HEK293 (cell line): Measurements from ENCODE around the gene ASCC1.
"Not testable (repeated sequence)": the region's sequence is repeated elsewhere in the genome, so short reads cannot be mapped to it uniquely, and the experiment has no call there.

Experiments used
- CTCF ChIA-PET: fragments of 350-600 bp; formaldehyde crosslinking; extraction: SDS; loops from one replicate; lab custom pipeline; 2021; ENCODE audit warnings: antibody characterized with exemption; lab: Yijun Ruan, JAX
- POLR2A ChIA-PET: fragments of 300-600 bp; formaldehyde crosslinking; extraction: SDS; loops from one replicate; lab custom pipeline; 2020; ENCODE audit warnings: antibody characterized with exemption, inconsistent platforms; lab: Yijun Ruan, JAX
- H3K27ac ChIP-seq: fragments of 200-500 bp; sonication (Bioruptor generic); 2 replicates; pipeline ENCODE4 v1.5.1; 2014; ENCODE audit warnings: low read depth, low read length, control low read depth, inconsistent platforms; ENCODE audit errors: extremely low read depth
- H3K36me3 ChIP-seq, 2 experiments: fragments of 200-500 bp in 1 of 2; sonication (Bioruptor generic) in 1 of 2; 1 replicate in 1 of 2; 2 replicates in 1 of 2; pipeline ENCODE4 v1.5.1; 2014 to 2017; ENCODE audit warnings: inconsistent platforms in 2 of 2, low read length in 2 of 2; ENCODE audit not compliant: control insufficient read depth in 2 of 2, insufficient read depth in 1 of 2
- H3K4me1 ChIP-seq: fragments of 200-500 bp; sonication (Bioruptor generic); 2 replicates; pipeline ENCODE4 v1.5.1; 2014; ENCODE audit warnings: mild to moderate bottlenecking, low read length, inconsistent platforms; ENCODE audit not compliant: control insufficient read depth, insufficient read depth
- H3K4me3 ChIP-seq: 2 replicates; pipeline ENCODE4 v1.5.1; 2011; ENCODE audit warnings: low read depth, mild to moderate bottlenecking, control low read depth, low read length, moderate library complexity
- H3K9me3 ChIP-seq: fragments of 200-500 bp; sonication (Bioruptor generic); 2 replicates; pipeline ENCODE4 v1.5.1; 2014; ENCODE audit warnings: low read depth, low read length, inconsistent platforms; ENCODE audit not compliant: control insufficient read depth, insufficient read depth
- FEZF1 ChIP-seq: fragments of 450-650 bp; formaldehyde crosslinking; IDR thresholded peaks from 2 replicates; pipeline ENCODE4 v1.5.1; 2016; ENCODE audit warnings: missing biosample characterization, missing genetic modification characterization
- HOXC10 ChIP-seq: sonication (generic); formaldehyde crosslinking; IDR thresholded peaks from 2 replicates; pipeline ENCODE4 v1.8.1; 2023; ENCODE audit warnings: mild to moderate bottlenecking, missing genetic modification reagents
- MYNN ChIP-seq: fragments of 450-650 bp; formaldehyde crosslinking; IDR thresholded peaks from 2 replicates; pipeline ENCODE4 v1.5.1; 2016; ENCODE audit warnings: missing biosample characterization, missing genetic modification characterization, borderline replicate concordance
- PRDM6 ChIP-seq: fragments of 450-650 bp; formaldehyde crosslinking; IDR thresholded peaks from 2 replicates; pipeline ENCODE4 v1.5.1; 2017; ENCODE audit warnings: missing biosample characterization, missing genetic modification characterization
- ZBTB17 ChIP-seq: fragments of 450-650 bp; formaldehyde crosslinking; IDR thresholded peaks from 2 replicates; pipeline ENCODE4 v1.5.1; 2016; ENCODE audit warnings: missing biosample characterization, missing genetic modification characterization
- ZNF274 ChIP-seq, 2 experiments: fragments of 200-500 bp in 1 of 2; fragments of 450-650 bp in 1 of 2; sonication (Bioruptor generic) in 1 of 2; formaldehyde crosslinking in 1 of 2; IDR thresholded peaks; 2 replicates each; pipeline versions ENCODE4 v1.5.1 to v1.6.1; 2014 to 2016; ENCODE audit warnings: borderline replicate concordance in 1 of 2, inconsistent platforms in 1 of 2, low read length in 1 of 2, missing biosample characterization in 1 of 2, missing genetic modification characterization in 1 of 2
- ZNF341 ChIP-seq: fragments of 450-650 bp; formaldehyde crosslinking; IDR thresholded peaks from 2 replicates; pipeline ENCODE4; 2016; ENCODE audit warnings: low read depth, missing biosample characterization, missing genetic modification characterization
- ZNF426 ChIP-seq: fragments of 450-650 bp; formaldehyde crosslinking; IDR thresholded peaks from 2 replicates; pipeline ENCODE4 v1.5.1; 2017; ENCODE audit warnings: missing biosample characterization, missing genetic modification characterization, mild to moderate bottlenecking, inconsistent platforms, moderate library complexity
- ZNF560 ChIP-seq: fragments of 450-650 bp; formaldehyde crosslinking; IDR thresholded peaks from 2 replicates; pipeline ENCODE4 v1.5.1; 2017; ENCODE audit warnings: missing biosample characterization, missing genetic modification characterization, borderline replicate concordance
- ZNF610 ChIP-seq: fragments of 450-650 bp; formaldehyde crosslinking; IDR thresholded peaks from 2 replicates; pipeline ENCODE4 v1.5.1; 2016; ENCODE audit warnings: missing biosample characterization, missing genetic modification characterization, borderline replicate concordance
- TF ChIP-seq, protein P1 (sequence below): fragments of 450-650 bp; formaldehyde crosslinking; IDR thresholded peaks from 2 replicates; pipeline ENCODE4 v1.5.1; 2016; ENCODE audit warnings: missing biosample characterization, missing genetic modification characterization
- TF ChIP-seq, protein P2 (sequence below): fragments of 450-650 bp; formaldehyde crosslinking; IDR thresholded peaks from 2 replicates; pipeline ENCODE4 v1.5.1; 2016; ENCODE audit warnings: missing biosample characterization, missing genetic modification characterization

ASCC1 gene

GRCh38 chr10:72108830-72109635, 107.0 kb downstream of the ASCC1 start:
- TF ChIP-seq ZNF610, result no peak
- no peak for TF ChIP-seq ZNF274 (IDR thresholded peaks at IDR 0.05; ENCODE audit: low read length)
- TF ChIP-seq ZNF274 (tag by site-specific recombination; IDR thresholded peaks at IDR 0.05; ENCODE audit: borderline replicate concordance), result no peak
- peak; percentile 40; the same call in 1 of the 2 replicates for TF ChIP-seq ZNF341 (tag by site-specific recombination)
- peak; percentile 89 for TF ChIP-seq MYNN (tag by site-specific recombination)
- TF ChIP-seq ZBTB17 (tag by site-specific recombination), result peak; percentile 53; the same call in 1 of the 2 replicates
- TF ChIP-seq, protein P1, sequence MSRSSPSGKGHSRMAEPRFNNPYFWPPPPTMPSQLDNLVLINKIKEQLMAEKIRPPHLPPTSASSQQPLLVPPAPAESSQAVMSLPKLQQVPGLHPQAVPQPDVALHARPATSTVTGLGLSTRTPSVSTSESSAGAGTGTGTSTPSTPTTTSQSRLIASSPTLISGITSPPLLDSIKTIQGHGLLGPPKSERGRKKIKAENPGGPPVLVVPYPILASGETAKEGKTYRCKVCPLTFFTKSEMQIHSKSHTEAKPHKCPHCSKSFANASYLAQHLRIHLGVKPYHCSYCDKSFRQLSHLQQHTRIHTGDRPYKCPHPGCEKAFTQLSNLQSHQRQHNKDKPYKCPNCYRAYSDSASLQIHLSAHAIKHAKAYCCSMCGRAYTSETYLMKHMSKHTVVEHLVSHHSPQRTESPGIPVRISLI, result no peak
- TF ChIP-seq, protein P2, sequence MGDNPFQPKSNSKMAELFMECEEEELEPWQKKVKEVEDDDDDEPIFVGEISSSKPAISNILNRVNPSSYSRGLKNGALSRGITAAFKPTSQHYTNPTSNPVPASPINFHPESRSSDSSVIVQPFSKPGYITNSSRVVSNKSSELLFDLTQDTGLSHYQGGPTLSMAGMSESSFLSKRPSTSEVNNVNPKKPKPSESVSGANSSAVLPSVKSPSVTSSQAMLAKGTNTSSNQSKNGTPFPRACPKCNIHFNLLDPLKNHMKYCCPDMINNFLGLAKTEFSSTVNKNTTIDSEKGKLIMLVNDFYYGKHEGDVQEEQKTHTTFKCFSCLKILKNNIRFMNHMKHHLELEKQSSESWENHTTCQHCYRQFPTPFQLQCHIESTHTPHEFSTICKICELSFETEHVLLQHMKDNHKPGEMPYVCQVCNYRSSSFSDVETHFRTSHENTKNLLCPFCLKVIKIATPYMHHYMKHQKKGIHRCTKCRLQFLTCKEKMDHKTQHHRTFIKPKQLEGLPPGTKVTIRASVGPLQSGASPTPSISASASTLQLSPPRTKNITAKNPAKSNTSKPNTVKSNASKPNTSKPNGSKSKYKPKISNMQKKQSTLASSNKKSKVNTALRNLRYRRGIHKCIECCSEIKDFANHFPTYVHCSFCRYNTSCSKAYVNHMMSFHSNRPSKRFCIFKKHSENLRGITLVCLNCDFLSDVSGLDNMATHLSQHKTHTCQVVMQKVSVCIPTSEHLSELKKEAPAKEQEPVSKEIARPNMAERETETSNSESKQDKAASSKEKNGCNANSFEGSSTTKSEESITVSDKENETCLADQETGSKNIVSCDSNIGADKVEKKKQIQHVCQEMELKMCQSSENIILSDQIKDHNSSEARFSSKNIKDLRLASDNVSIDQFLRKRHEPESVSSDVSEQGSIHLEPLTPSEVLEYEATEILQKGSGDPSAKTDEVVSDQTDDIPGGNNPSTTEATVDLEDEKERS (tag by site-specific recombination), result no peak
- 0 out of 2 replicates have a peak, but pooled peaks have one; percentile 19 for TF ChIP-seq PRDM6 (tag by site-specific recombination)
- TF ChIP-seq ZNF426 (tag by site-specific recombination), result no peak
- TF ChIP-seq HOXC10, result no peak
- no peak for TF ChIP-seq ZNF560 (tag by site-specific recombination)
- peak; percentile 72 for TF ChIP-seq FEZF1 (tag by site-specific recombination)
- POLR2A ChIA-PET, result interaction anchor here (0.5 kb wide), 1 partner anchor 88 kb away, joined by 5 read pairs; no protein-coding TSS in a partner anchor
- Histone ChIP-seq H3K9me3 (no peaks in the 10 kb centered on the region), H3K4me1 (peaks cover 13% of the 10 kb centered on the region), H3K27ac (no peak overlapping the region), H3K36me3 (no peaks in the 10 kb centered on the region), H3K4me3 (no peak overlapping the region)
- CTCF ChIA-PET, result interaction anchor here (0.7 to 1.5 kb wide), 5 partner anchors 10 to 107 kb away, joined by 3 to 10 read pairs (median 4); partner anchors contain the start of genes ANAPC16 and ASCC1

DNA sequence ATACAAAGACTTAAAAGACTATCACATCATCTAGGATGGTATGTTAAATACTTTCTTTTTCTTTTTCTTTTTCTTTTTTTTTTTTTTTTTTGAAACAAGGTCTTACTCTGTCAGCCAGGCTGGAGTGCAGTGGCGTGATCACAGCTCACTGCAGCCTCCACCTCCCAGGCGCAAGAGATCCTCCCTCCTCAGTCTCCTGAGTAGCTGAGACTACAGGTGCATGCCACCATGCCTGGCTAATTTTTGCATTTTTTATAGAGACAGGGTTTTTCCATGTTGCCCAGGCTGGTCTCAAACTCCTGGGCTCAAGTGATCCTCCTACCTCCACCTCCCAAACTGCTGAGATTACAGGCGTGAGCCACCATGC, 108.1 kb downstream of the ASCC1 start:
- POLR2A ChIA-PET, H3K9me3 ChIP-seq, H3K27ac ChIP-seq, H3K4me3 ChIP-seq, H3K36me3 ChIP-seq: not testable (repeated sequence)
- peaks cover 13% of the 10 kb centered on the region for H3K4me1 ChIP-seq
- CTCF ChIA-PET, result interaction anchor here (0.7 to 1.5 kb wide), 5 partner anchors 9 to 108 kb away, joined by 3 to 10 read pairs (median 4); partner anchors contain the start of genes ANAPC16 and ASCC1
